HCT116 (cell line): Measurements from ENCODE around the gene TMEM45A. TPM values are rescaled to one million over a fixed set of nuclear protein-coding genes. Genes with fewer than 3 reads are reported as not detected.

Source experiments
- ATAC-seq: fragments of 200-7000 bp; cut with Tn5 transposase; 2 replicates; pipeline ENCODE4 v1.9.1; 2020; ENCODE audit warnings: mild to moderate bottlenecking, moderate library complexity
- BruUV-seq: library from RNA; stranded (reverse); fragments of 400-500 nt; replicated peaks from 2 replicates; lab custom pipeline; 2021; lab: Mats Ljungman, UMichigan
- CTCF ChIA-PET: fragments of 300-600 bp; sonication (Branson Sonifier 250); formaldehyde crosslinking; loops from one replicate; lab custom pipeline; 2021; ENCODE audit warnings: antibody characterized with exemption; lab: Charles Lee
- POLR2A ChIA-PET: fragments of 300-600, 350-600 bp; sonication (Branson Sonifier 250); formaldehyde crosslinking; loops from one replicate; lab custom pipeline; 2021; ENCODE audit warnings: antibody characterized with exemption; lab: Charles Lee
- RAD21 ChIA-PET, 2 experiments: fragments of 300-600 bp; sonication (Branson Sonifier 250); formaldehyde crosslinking; loops; one replicate each; lab custom pipeline; 2023; ENCODE audit warnings: low total read pairs in 2 of 2; ENCODE audit not compliant: uncharacterized antibody in 2 of 2, unreplicated experiment in 2 of 2, low non-redundant PET in 1 of 2; lab: Charles Lee
- DNase-seq: peaks from one replicate; pipeline ENCODE4 v3.0.0-alpha.2; 2010; ENCODE audit warnings: low read depth, low spot score
- H2AFZ ChIP-seq: fragments of 200-600 bp; shearing (Covaris generic), sonication (generic); 2 replicates; pipeline ENCODE4 v1.6.1; 2017; ENCODE audit warnings: low read depth, mixed run types, mixed read lengths, antibody characterized with exemption, low read length; ENCODE audit not compliant: poor library complexity, severe bottlenecking
- H3K27ac ChIP-seq: 2 replicates; pipeline ENCODE4 v1.5.1; 2012; ENCODE audit warnings: low read depth, low read length
- H3K27me3 ChIP-seq: fragments of 200-600 bp; sonication (generic); 2 replicates; pipeline ENCODE4 v1.6.1; 2016; ENCODE audit warnings: mixed run types, low read length, mixed read lengths; ENCODE audit not compliant: insufficient read depth
- H3K36me3 ChIP-seq, 2 experiments: fragments of 200-500 bp in 1 of 2; fragments of 200-600 bp in 1 of 2; sonication (Bioruptor generic) in 1 of 2; sonication (generic) in 1 of 2; 2 replicates each; pipeline versions ENCODE4 v1.5.1 to v1.6.1; 2014 to 2016; ENCODE audit warnings: low read length in 2 of 2, inconsistent platforms in 1 of 2, mixed read lengths in 1 of 2, mixed run types in 1 of 2; ENCODE audit not compliant: insufficient read depth in 2 of 2, control insufficient read depth in 1 of 2
- H3K4me1 ChIP-seq, 2 experiments: fragments of 200-600 bp in 1 of 2; sonication (generic) in 1 of 2; 2 replicates each; pipeline versions ENCODE4 v1.5.1 to v1.6.1; 2012 to 2017; ENCODE audit warnings: low read length in 2 of 2, inconsistent platforms in 1 of 2, mild to moderate bottlenecking in 1 of 2, mixed read lengths in 1 of 2, mixed run types in 1 of 2, moderate library complexity in 1 of 2; ENCODE audit not compliant: insufficient read depth in 2 of 2, control insufficient read depth in 1 of 2
- H3K4me2 ChIP-seq: fragments of 200-600 bp; sonication (generic); 2 replicates; pipeline ENCODE4 v1.6.1; 2017; ENCODE audit warnings: mixed run types, low read length, mixed read lengths
- H3K4me3 ChIP-seq, 2 experiments: fragments of 200-600 bp in 1 of 2; sonication (generic) in 1 of 2; replicated peaks in 1 of 2; 2 replicates each; pipeline ENCODE4 v1.5.1; 2011 to 2016; ENCODE audit warnings: low read length in 2 of 2, control low read depth in 1 of 2, low read depth in 1 of 2, mild to moderate bottlenecking in 1 of 2, mixed read lengths in 1 of 2, mixed run types in 1 of 2
- H3K79me2 ChIP-seq: fragments of 200-600 bp; sonication (generic); 2 replicates; pipeline ENCODE4 v1.6.1; 2017; ENCODE audit warnings: mild to moderate bottlenecking, mixed run types, low read length, moderate library complexity, mixed read lengths; ENCODE audit not compliant: insufficient read depth
- H3K9ac ChIP-seq: fragments of 200-600 bp; sonication (generic); 2 replicates; pipeline ENCODE4 v1.6.1; 2016; ENCODE audit warnings: low read length, mixed read lengths
- H3K9me2 ChIP-seq: fragments of 200-600 bp; sonication (generic), shearing (Covaris generic); 2 replicates; pipeline ENCODE4 v1.6.1; 2017; ENCODE audit warnings: mixed run types, mild to moderate bottlenecking, moderate library complexity; ENCODE audit not compliant: insufficient read depth
- H3K9me3 ChIP-seq, 2 experiments: fragments of 200-500 bp in 1 of 2; fragments of 200-600 bp in 1 of 2; sonication (Bioruptor generic) in 1 of 2; sonication (generic) in 1 of 2; 2 replicates each; pipeline ENCODE4 v1.6.1; 2014 to 2017; ENCODE audit warnings: low read length in 2 of 2, mixed read lengths in 2 of 2, inconsistent platforms in 1 of 2, low read depth in 1 of 2, mild to moderate bottlenecking in 1 of 2, mixed run types in 1 of 2, moderate library complexity in 1 of 2; ENCODE audit not compliant: control insufficient read depth in 1 of 2, insufficient read depth in 1 of 2
- H4K20me1 ChIP-seq: fragments of 200-600 bp; sonication (generic), shearing (Covaris generic); 2 replicates; pipeline ENCODE4 v1.6.1; 2017; ENCODE audit warnings: mixed run types, mild to moderate bottlenecking, moderate library complexity; ENCODE audit not compliant: insufficient read depth
- CEBPB ChIP-seq: IDR thresholded peaks from 2 replicates; pipeline ENCODE4 v1.6.1; 2012; ENCODE audit warnings: low read depth
- CTCF ChIP-seq, 3 experiments: fragments of 200-600 bp in 1 of 3; sonication (generic) in 1 of 3; IDR thresholded peaks in 2 of 3; conservative IDR thresholded peaks in 1 of 3; 2 replicates each; pipeline ENCODE4 v1.5.1; 2012 to 2017; ENCODE audit warnings: low read depth in 2 of 3, low read length in 2 of 3, antibody characterized with exemption in 1 of 3, borderline replicate concordance in 1 of 3, control low read depth in 1 of 3, mild to moderate bottlenecking in 1 of 3, mixed read lengths in 1 of 3, mixed run types in 1 of 3, moderate library complexity in 1 of 3; ENCODE audit not compliant: insufficient read depth in 1 of 3
- RAD21 ChIP-seq: IDR thresholded peaks from 2 replicates; pipeline ENCODE4 v1.6.1; 2012; ENCODE audit warnings: low read depth, mild to moderate bottlenecking
- SIN3A ChIP-seq: IDR thresholded peaks from 2 replicates; pipeline ENCODE4 v1.6.1; 2012; ENCODE audit warnings: low read depth
- ZFX ChIP-seq: fragments of 450-650 bp; IDR thresholded peaks from 2 replicates; pipeline ENCODE4 v1.6.1; 2017
- intact Hi-C: fragments of 100-400 bp; cut with micrococcal nuclease; formaldehyde crosslinking; loops from 2 replicates; pipeline ENCODE4 v1.10.0; 2022
- total RNA-seq: library from RNA; stranded (reverse); gene quantifications from one replicate; pipeline ENCODE4 v1.2.1, GENCODE V29; 2021; ENCODE audit not compliant: unreplicated experiment

TMEM45A gene
- total RNA-seq, 1 experiment from 2014 or later: 5.0 TPM

- Histone ChIP-seq H3K9me2 (no peaks in the 10 kb centered on the region), H3K27ac (no peak overlapping the region), H2AFZ (peak overlapping the region; percentile 84), H3K79me2 (no peaks in the 10 kb centered on the region), H3K9ac (no peak overlapping the region), H3K9me3 (no peaks in the 10 kb centered on the region), H4K20me1 (no peaks in the 10 kb centered on the region), H3K4me1 (peaks cover 0 to 5% of the 10 kb centered on the region in 2 experiments; a peak in 1 of 4 replicates), H3K36me3 (no peaks in the 10 kb centered on the region), H3K4me2 (peak overlapping the region; percentile 74), H3K27me3 (no peaks in the 10 kb centered on the region), H3K4me3 (peak overlapping the region; percentile 16 to 42; a peak in 3 of 4 replicates)
- peak; percentile 91 for ATAC-seq
- TF ChIP-seq SIN3A (no peak), CTCF (IDR thresholded peaks at IDR 0.05 in 2 of 3, conservative IDR thresholded peaks at IDR 0.05 in 1 of 3; ENCODE audit: borderline replicate concordance in 1 of 3, insufficient read depth in 1 of 3, low read depth in 2 of 3, low read length in 2 of 3) (peak; percentile 75 to 89 (median 76)), CEBPB (peak; percentile 75), RAD21 (peak; percentile 87), ZFX (no peak)
- peak; percentile 63 for DNase-seq
- intact Hi-C loops: loop anchor here (1.0 to 5.0 kb wide), 3 partner anchors 127 to 748 kb away; no protein-coding TSS in a partner anchor
- ChIA-PET CTCF (interaction anchor here (0.7 to 5.7 kb wide), 10 partner anchors 9 to 273 kb away, joined by 3 to 107 read pairs (median 4); no protein-coding TSS in a partner anchor), RAD21 (interaction anchor here (1.3 to 2.4 kb wide), 4 partner anchors 13 to 758 kb away, joined by 4 to 16 read pairs (median 10); no protein-coding TSS in a partner anchor), POLR2A (interaction anchor here (0.8 to 1.8 kb wide), 2 partner anchors 127 to 189 kb away, joined by 3 to 5 read pairs; partner anchors contain the start of genes LNP1 and TOMM70)
- BruUV-seq: no TSS peak
These were observed 97.9 kb downstream of the TMEM45A start for GRCh38 chr3:100590114-100590839.
